HG03280 (cell line): ENCODE data around the gene HMX2.

Experiments
- ATAC-seq: cut with Tn5 transposase; IDR thresholded peaks from one replicate; pipeline ENCODE4 v1.9.1; 2021; ENCODE audit warnings: mild to moderate bottlenecking, moderate library complexity; ENCODE audit not compliant: unreplicated experiment

The HMX2 gene

GRCh38 chr10:123136806-123137642, 10.9 kb upstream of the HMX2 start:
- ATAC-seq = no peak

- no peak for ATAC-seq
Measured at GRCh38 chr10:123139165-123139520, 8.8 kb upstream of the HMX2 start.

DNA sequence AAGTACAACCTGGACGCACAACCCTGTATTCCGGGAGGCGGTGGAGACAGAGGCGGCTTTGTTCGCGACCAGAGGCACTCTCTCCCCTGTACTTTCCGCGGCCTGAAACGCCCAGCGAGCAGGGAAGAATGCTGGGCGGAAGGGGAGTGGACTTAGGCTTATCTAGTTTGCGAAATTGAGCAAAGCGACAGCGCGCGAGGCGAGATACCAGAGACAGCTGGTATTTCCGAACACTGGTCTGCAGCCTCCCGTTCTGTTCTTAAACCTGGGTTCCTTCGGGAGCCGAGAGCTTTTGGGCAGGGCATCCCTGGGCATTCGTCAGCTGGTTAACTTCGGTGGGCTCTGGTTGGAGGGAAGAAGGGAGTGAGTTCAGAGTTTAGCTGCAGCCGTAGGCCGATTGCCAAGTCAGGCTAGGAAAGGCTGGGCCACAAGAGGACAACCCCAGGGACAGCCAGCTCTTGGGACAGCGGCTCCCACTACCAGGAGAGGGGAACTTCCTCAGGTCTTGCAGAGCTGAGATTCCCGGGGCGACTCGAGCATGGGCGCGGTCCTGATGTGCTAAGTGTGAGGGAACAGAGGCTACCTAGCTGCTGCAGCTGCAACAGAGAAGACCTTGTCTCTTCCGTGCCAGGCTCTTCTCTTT, 8.3 kb upstream of the HMX2 start:
- ATAC-seq = no peak

DNA sequence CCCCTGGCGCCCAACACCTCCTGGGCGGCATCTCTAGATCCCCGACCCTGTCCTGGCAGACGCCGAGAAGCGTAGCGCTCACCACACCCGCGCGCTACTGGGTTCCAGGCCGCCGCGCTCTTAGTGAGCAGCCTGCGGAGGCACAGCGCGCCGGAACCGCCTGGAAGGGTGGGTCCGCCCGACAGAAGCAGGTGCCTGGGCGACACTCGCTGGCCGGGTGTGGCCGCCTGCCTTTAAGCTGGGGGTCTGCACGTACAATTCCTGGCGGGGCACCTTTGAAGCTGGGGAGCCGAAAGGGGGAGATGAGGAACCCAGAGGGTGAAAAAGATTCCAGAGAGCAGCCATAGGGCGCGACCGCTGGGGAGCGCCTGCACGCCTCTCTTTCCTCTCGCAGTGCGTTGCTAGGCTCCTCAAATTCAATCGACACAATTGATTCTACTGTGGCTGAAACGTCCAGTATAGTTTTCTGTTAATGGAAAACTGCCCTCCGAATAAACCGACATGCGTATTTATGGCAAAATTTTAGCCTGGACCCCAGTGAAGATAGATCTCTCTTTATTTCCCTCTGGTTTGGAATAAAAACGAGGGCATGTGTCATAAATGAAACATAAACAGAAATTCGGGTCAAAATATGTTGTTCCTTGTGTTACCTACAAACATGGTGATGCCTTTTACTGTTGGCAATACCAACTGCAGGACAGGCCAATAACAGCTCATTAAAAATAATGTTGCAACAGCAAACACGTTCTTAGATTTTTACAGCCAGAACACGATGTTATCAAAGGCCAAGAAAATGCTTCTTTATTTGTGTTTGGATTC, 7.6 kb upstream of the HMX2 start:
- ATAC-seq = no peak

- no peak for ATAC-seq
Measured at GRCh38 chr10:123140983-123141390, 6.9 kb upstream of the HMX2 start.

- no peak for ATAC-seq
Measured at GRCh38 chr10:123141791-123142700, 5.9 kb upstream of the HMX2 start.

DNA sequence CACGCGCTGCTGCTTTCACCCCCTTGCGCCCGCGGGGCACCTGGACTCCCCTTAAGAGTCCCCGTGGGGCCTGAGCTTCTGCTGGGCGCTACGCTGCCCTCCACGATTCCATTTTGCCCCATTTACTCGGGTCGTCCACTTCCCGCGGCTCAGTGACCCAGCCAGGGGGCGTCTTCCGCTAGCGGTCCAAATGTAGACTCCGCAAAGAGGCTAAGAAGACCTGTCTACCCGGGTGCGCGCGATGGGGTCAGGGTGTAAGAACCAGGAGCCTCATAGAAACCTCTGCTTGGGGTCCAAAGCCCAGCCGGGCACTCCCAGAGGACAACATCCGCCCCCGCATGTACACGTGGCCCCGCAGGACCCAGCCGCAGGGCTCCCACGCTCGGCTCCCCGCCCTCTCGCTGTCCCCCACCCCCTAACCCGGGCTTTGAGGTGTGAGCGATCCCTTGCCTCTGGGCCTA, 5.2 kb upstream of the HMX2 start:
- ATAC-seq = no peak

DNA sequence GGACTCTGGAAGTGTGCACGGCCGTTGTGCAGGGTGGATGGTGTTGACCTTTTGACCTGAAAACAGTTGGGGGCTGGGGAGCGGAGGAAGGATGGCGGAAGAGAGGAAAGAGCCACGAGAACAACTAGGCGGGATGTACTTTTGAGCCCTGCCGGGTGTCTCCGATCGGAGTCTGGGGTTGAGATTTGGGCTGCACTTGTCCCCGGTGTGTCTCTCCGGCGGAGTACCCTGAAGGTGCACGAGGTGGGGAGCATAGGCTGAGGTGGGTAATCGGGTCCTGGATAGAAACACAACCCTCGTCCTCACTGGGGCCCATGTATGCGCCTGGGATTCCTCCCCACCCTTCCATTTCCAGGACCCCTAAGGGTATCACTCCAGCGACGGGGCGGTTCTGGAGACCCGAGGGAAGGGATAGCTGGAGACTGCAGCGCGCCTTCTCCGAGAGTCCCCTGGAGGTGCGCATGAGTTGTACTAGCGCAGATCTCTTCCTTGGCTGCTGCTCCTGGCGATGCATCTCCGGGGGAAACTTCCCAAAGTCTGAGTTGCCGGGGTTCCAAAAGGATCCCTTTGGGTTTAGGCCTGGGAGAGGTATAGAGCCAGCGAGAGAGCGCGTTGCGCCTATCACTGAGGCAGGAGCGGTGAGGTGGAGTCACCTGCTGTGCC, 4.6 kb upstream of the HMX2 start:
- ATAC-seq = no peak

- ATAC-seq = no peak
Measured at GRCh38 chr10:123143825-123144168, 4.1 kb upstream of the HMX2 start.

GRCh38 chr10:123144697-123145541, 3.0 kb upstream of the HMX2 start:
- no peak for ATAC-seq

- no peak for ATAC-seq
Measured at GRCh38 chr10:123145542-123146012, 2.4 kb upstream of the HMX2 start.

GRCh38 chr10:123146013-123146893, 1.7 kb upstream of the HMX2 start:
- ATAC-seq = no peak

- no peak for ATAC-seq
Measured at GRCh38 chr10:123146894-123147634, 872 bp upstream of the HMX2 start.

DNA sequence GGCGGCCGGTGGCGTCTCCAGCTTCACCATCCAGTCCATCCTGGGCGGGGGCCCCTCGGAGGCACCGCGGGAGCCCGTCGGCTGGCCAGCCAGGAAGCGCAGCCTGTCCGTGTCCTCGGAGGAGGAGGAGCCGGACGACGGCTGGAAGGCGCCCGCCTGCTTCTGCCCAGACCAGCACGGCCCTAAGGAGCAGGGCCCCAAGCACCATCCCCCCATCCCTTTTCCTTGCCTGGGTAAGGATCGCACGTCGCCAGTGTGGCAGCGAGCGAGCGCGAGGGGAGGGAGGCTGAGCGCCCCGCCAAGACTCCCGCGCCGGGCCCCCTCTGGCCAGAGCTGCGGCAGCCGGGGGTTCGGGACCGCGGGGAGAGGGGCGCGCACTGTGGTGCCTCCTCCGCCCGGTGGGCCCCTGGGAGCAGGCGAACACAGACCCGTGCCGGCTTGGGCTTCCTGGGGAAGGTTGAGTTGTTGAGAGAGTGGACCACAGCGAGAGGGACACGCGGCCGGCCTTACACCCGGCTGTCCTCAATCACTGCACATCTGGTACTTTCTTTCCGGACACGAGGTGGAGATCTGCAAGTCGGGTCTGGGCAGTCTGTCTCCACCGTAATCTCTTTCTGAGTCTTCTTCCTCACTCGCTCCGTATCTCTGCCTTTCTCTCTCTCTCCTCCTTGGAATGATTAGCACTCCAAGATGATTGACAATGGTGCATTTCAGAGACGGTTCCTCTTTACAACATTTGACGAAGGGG, 652 bp downstream of the HMX2 start:
- ATAC-seq = no peak

DNA sequence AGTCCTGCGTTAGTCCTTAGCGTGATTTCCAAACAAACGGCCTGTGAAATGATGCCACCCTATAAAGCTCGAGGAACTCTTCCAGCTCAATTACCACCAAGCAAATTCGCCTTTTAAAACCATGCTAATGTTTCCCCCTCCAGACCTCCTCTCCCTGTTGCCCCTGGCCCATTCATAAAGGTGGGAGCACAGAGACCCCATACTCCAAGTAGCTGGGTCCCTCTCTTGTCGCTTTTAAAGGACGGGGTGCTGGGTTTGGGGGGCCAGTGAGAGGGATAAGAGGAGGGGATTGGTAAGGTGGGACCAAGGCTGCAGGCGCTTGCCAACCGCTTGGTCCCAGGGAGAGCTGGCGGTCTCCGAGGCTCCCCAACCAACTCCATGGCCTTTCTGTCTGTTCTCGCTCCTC, 1.2 kb downstream of the HMX2 start:
- ATAC-seq = no peak

- no peak for ATAC-seq
Measured at GRCh38 chr10:123149568-123150270, 1.8 kb downstream of the HMX2 start.
